Prostate gland (tissue), 2 donors: ENCODE measurements around the gene RASAL2. TPM values are rescaled to one million over a fixed set of nuclear protein-coding genes. Genes with fewer than 3 reads are reported as not detected.

Experiments
- DNase-seq: peaks from one replicate; pipeline ENCODE4 v3.0.0-alpha.2; 2019; ENCODE audit warnings: low spot score
- H3K27ac ChIP-seq, 2 donors: fragments of 200-600 bp; sonication (generic); 2 replicates each; pipeline ENCODE4 v1.5.1; 2017 to 2019
- H3K27me3 ChIP-seq: fragments of 200-600 bp; sonication (generic); replicated peaks from 2 replicates; pipeline ENCODE4 v1.5.1; 2019; ENCODE audit not compliant: insufficient read depth
- H3K36me3 ChIP-seq, 2 donors: fragments of 200-600 bp; sonication (generic); 1 replicate in 1 of 2; 2 replicates in 1 of 2; pipeline versions ENCODE4 v1.5.1 to v1.8.1; 2017 to 2019
- H3K4me1 ChIP-seq: fragments of 200-600 bp; sonication (generic); replicated peaks from 2 replicates; pipeline ENCODE4 v1.5.1; 2019
- H3K4me3 ChIP-seq, 2 donors: fragments of 200-600 bp; sonication (generic); 2 replicates each; pipeline ENCODE4 v1.5.1; 2017 to 2019
- H3K9me3 ChIP-seq: fragments of 200-600 bp; sonication (generic); 2 replicates; pipeline ENCODE4 v1.5.1; 2017
- CTCF ChIP-seq, 4 experiments: fragments of 200-600 bp in 2 of 4; fragments of 450-650 bp in 2 of 4; sonication (generic) in 2 of 4; IDR thresholded peaks; 1 replicate in 3 of 4; 2 replicates in 1 of 4; pipeline ENCODE4 v1.5.1; 2016 to 2019; ENCODE audit warnings: antibody characterized with exemption in 4 of 4, mild to moderate bottlenecking in 2 of 4, moderate library complexity in 2 of 4
- POLR2A ChIP-seq: fragments of 450-650 bp; IDR thresholded peaks from one replicate; pipeline ENCODE4 v1.6.1; 2016; ENCODE audit warnings: antibody characterized with exemption, mild to moderate bottlenecking
- POLR2AphosphoS5 ChIP-seq: sonication (generic); formaldehyde crosslinking; IDR thresholded peaks from one replicate; pipeline ENCODE4 v1.6.1; 2017; ENCODE audit warnings: antibody characterized with exemption
- WGBS: methylation state at CpG from one replicate; pipeline ENCODE4 v1.1.5; 2018; 5-methylcytosine and 5-hydroxymethylcytosine counted together
- intact Hi-C: fragments of 100-400 bp; cut with DNase I; formaldehyde crosslinking; loops from one replicate; pipeline ENCODE4 v1.14.2; 2022
- total RNA-seq, 2 donors: library from RNA; depleted of rRNA; stranded (reverse); fragments of >200 nt; gene quantifications; one replicate each; pipeline ENCODE4 v1.1.0, GENCODE V29; 2016

The RASAL2 gene
- total RNA-seq, 2 donors from 2014 or later: 9.2 to 36.9 TPM

- no peak overlapping the region for H3K27ac ChIP-seq
- H3K9me3 ChIP-seq: no peaks in the 10 kb centered on the region
- TF ChIP-seq POLR2AphosphoS5 (no peak), CTCF (IDR thresholded peaks at IDR 0.05) (no peak), POLR2A (no peak)
- H3K36me3 ChIP-seq: no peaks in the 10 kb centered on the region
- DNase-seq: no peak
- intact Hi-C loops: no loop called here
- H3K4me3 ChIP-seq: no peak overlapping the region
- 89% methylated on average over 2 of the region's 2 CpGs for WGBS
- H3K4me1 ChIP-seq: no peaks in the 10 kb centered on the region
- no peaks in the 10 kb centered on the region for H3K27me3 ChIP-seq
Measured at GRCh38 chr1:178143730-178144690, 50.1 kb downstream of the RASAL2 start.

- Histone ChIP-seq H3K4me3 (no peak overlapping the region), H3K27ac (no peak overlapping the region), H3K36me3 (no peaks in the 10 kb centered on the region), H3K9me3 (no peaks in the 10 kb centered on the region), H3K27me3 (no peaks in the 10 kb centered on the region), H3K4me1 (no peaks in the 10 kb centered on the region)
- TF ChIP-seq POLR2A (no peak), POLR2AphosphoS5 (no peak), CTCF (IDR thresholded peaks at IDR 0.05) (no peak)
- DNase-seq: no peak
- intact Hi-C loops: no loop called here
- WGBS: 77% methylated on average over 1 of the region's 1 CpG
Measured at GRCh38 chr1:178145605-178146004, 51.7 kb downstream of the RASAL2 start.

DNA sequence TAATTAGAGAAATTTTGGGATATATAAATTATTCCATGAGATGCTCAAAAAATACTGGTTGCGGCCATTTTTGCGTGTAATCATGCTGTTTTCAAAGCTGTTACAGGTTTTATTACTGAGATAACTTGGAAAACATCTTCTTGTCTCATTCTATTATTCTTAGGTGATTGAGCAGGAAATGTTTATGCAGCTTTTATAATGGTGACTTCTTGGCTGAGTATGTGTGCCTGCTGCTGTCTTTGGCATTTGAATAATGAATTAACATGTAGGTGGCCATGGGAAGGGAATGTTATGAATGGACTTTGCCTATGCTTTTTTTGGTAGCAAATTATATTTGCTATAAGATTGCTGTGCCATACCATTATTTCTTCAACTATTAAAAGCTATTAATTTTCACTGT is 52.5 kb downstream of the RASAL2 start:
- Histone ChIP-seq H3K27me3 (no peaks in the 10 kb centered on the region), H3K4me1 (no peaks in the 10 kb centered on the region), H3K36me3 (no peaks in the 10 kb centered on the region), H3K27ac (no peak overlapping the region), H3K4me3 (no peak overlapping the region), H3K9me3 (no peaks in the 10 kb centered on the region)
- WGBS: 79% methylated on average over 2 of the region's 2 CpGs
- intact Hi-C loops: no loop called here
- no peak for DNase-seq
- TF ChIP-seq POLR2AphosphoS5 (no peak), POLR2A (no peak), CTCF (IDR thresholded peaks at IDR 0.05) (no peak)

DNA sequence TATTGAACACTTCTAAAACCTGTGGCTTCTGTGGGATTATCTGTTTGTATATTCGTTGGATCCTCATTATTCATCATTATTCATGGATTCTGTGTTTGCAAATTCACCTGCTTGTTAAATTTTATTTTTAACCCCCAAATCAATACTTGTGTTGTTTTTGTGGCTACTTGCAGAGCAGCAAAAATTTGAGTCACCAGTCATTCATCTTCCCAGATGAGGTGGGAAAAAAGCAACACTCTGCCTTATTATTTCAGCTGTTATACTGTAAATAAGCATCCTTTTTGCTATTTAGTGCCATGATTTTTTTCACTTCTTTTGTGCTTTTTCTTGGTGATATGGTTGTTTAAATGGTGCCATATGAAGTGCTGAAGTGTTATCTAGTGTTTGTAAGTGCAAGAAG is 56.7 kb downstream of the RASAL2 start:
- no peaks in the 10 kb centered on the region for H3K36me3 ChIP-seq
- H3K4me1 ChIP-seq: no peaks in the 10 kb centered on the region
- TF ChIP-seq POLR2AphosphoS5: no peak
- no peak for TF ChIP-seq POLR2A
- TF ChIP-seq CTCF (IDR thresholded peaks at IDR 0.05): no peak
- no peaks in the 10 kb centered on the region for H3K9me3 ChIP-seq
- DNase-seq: no peak
- no peaks in the 10 kb centered on the region for H3K27me3 ChIP-seq
- no peak overlapping the region for H3K4me3 ChIP-seq
- WGBS: 0% methylated on average over 1 of the region's 1 CpG
- no peak overlapping the region for H3K27ac ChIP-seq
- intact Hi-C loops: no loop called here

DNA sequence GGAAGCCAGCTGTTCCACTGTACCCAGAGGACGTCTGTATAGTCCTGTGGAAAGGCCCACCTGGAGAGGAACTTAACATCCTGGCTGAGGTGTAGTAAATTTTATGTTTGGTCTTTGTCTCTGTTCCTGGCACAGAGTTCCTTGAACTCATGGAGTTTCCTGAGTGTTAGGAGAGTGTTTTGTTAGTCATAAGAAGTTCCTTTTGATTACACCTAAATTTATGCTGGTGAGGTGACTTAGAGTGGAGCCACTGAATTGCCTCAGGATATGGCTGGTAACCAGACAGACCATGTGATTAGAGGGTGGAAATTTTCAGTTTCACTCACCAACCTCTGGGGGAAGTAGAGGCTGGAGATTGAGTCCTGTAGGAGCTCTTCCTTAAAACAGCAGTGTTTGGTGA is 57.9 kb downstream of the RASAL2 start:
- no peak for DNase-seq
- H3K9me3 ChIP-seq: no peaks in the 10 kb centered on the region
- WGBS: 76% methylated on average over 1 of the region's 1 CpG
- no peaks in the 10 kb centered on the region for H3K4me1 ChIP-seq
- TF ChIP-seq POLR2A: no peak
- TF ChIP-seq POLR2AphosphoS5: no peak
- TF ChIP-seq CTCF (IDR thresholded peaks at IDR 0.05): no peak
- no peak overlapping the region for H3K4me3 ChIP-seq
- intact Hi-C loops: no loop called here
- H3K36me3 ChIP-seq: no peaks in the 10 kb centered on the region
- H3K27ac ChIP-seq: no peak overlapping the region
- no peaks in the 10 kb centered on the region for H3K27me3 ChIP-seq
